Central memory CD8-positive, alpha-beta T cell (primary cell): ENCODE data around the gene LYST.
"Not testable (repeated sequence)": the region's sequence is repeated elsewhere in the genome, so short reads cannot be mapped to it uniquely, and the experiment has no call there.

Experiments
- ATAC-seq: fragments of 150-1000 bp; cut with Tn5 transposase; replicated peaks from 2 replicates; pipeline ENCODE4 v1.10.0; 2022; ENCODE audit warnings: mild to moderate bottlenecking, moderate FRiP score, moderate number of reproducible peaks; ENCODE audit not compliant: poor library complexity, severe bottlenecking; ENCODE audit errors: extremely low read depth
- DNase-seq, 2 donors: peaks; one replicate each; pipeline ENCODE4 v3.0.0; 2021; ENCODE audit warnings: low spot score in 2 of 2
- H3K27ac Mint-ChIP-seq: one replicate; pipeline ENCODE4 v1.8.0; 2022; ENCODE audit warnings: low read depth, mild to moderate bottlenecking, moderate library complexity, mixed read lengths
- H3K27me3 Mint-ChIP-seq: one replicate; pipeline ENCODE4 v1.8.0; 2022; ENCODE audit warnings: mixed read lengths
- H3K36me3 Mint-ChIP-seq: one replicate; pipeline ENCODE4 v1.8.0; 2022; ENCODE audit warnings: mild to moderate bottlenecking, moderate library complexity, mixed read lengths; ENCODE audit not compliant: insufficient read depth
- H3K4me1 Mint-ChIP-seq: one replicate; pipeline ENCODE4 v1.8.0; 2022; ENCODE audit warnings: mixed read lengths
- H3K4me3 Mint-ChIP-seq: one replicate; pipeline ENCODE4 v1.8.0; 2022; ENCODE audit warnings: mild to moderate bottlenecking, moderate library complexity, mixed read lengths
- H3K9me3 Mint-ChIP-seq: one replicate; pipeline ENCODE4 v1.8.0; 2022; ENCODE audit warnings: mixed read lengths

Gene LYST

GRCh38 chr1:235866205-235866912, at the start of gene LYST:
LYST (minus strand) TSS chr1:235866906; CDS start chr1:235830417, 36,489 bp downstream.
- H3K9me3 Mint-ChIP-seq = no peaks in the 10 kb centered on the region
- H3K27me3 Mint-ChIP-seq = no peaks in the 10 kb centered on the region
- peak within 1 kb of the TSS; percentile 99 for H3K4me3 Mint-ChIP-seq
- DNase-seq (peak; percentile 46 to 56), ATAC-seq (peak; percentile 21)
- peaks cover 55% of the 10 kb centered on the region for H3K4me1 Mint-ChIP-seq
- peaks cover 43% of the 10 kb centered on the region for H3K36me3 Mint-ChIP-seq
- H3K27ac Mint-ChIP-seq = peak within 1 kb of the TSS; percentile 100

- not testable (repeated sequence) for ATAC-seq, H3K27me3 Mint-ChIP-seq, H3K27ac Mint-ChIP-seq, H3K9me3 Mint-ChIP-seq, H3K36me3 Mint-ChIP-seq, H3K4me1 Mint-ChIP-seq, H3K4me3 Mint-ChIP-seq, DNase-seq
Measured at GRCh38 chr1:235915489-235915888, 48.8 kb upstream of the LYST start.

- Mint-ChIP-seq H3K4me3 (no peak overlapping the region), H3K9me3 (no peaks in the 10 kb centered on the region), H3K36me3 (peaks cover 2% of the 10 kb centered on the region), H3K27ac (no peak overlapping the region), H3K27me3 (no peaks in the 10 kb centered on the region), H3K4me1 (peaks cover 9% of the 10 kb centered on the region)
- no peak for ATAC-seq
- no peak for DNase-seq
Measured at GRCh38 chr1:235913311-235913710, 46.6 kb upstream of the LYST start.

- Mint-ChIP-seq H3K27ac (no peak overlapping the region), H3K36me3 (peaks cover 2% of the 10 kb centered on the region), H3K4me1 (no peaks in the 10 kb centered on the region), H3K4me3 (no peak overlapping the region), H3K27me3 (no peaks in the 10 kb centered on the region), H3K9me3 (no peaks in the 10 kb centered on the region)
- ATAC-seq (no peak), DNase-seq (no peak)
Measured at GRCh38 chr1:235911876-235912275, 45.2 kb upstream of the LYST start.

- no peak for DNase-seq
- Mint-ChIP-seq H3K9me3 (no peaks in the 10 kb centered on the region), H3K4me1 (no peaks in the 10 kb centered on the region), H3K4me3 (no peak overlapping the region), H3K27ac (no peak overlapping the region), H3K27me3 (no peaks in the 10 kb centered on the region), H3K36me3 (peaks cover 2% of the 10 kb centered on the region)
- no peak for ATAC-seq
Measured at GRCh38 chr1:235911300-235911662, 44.6 kb upstream of the LYST start.

GRCh38 chr1:235910357-235911299, 43.9 kb upstream of the LYST start:
- H3K27me3 Mint-ChIP-seq = no peaks in the 10 kb centered on the region
- H3K4me3 Mint-ChIP-seq = no peak overlapping the region
- peaks cover 2% of the 10 kb centered on the region for H3K36me3 Mint-ChIP-seq
- no peaks in the 10 kb centered on the region for H3K4me1 Mint-ChIP-seq
- H3K9me3 Mint-ChIP-seq = no peaks in the 10 kb centered on the region
- H3K27ac Mint-ChIP-seq = no peak overlapping the region
- no peak for ATAC-seq
- DNase-seq = no peak

GRCh38 chr1:235908742-235909520, 42.2 kb upstream of the LYST start:
- Mint-ChIP-seq H3K9me3 (no peaks in the 10 kb centered on the region), H3K27ac (no peak overlapping the region), H3K27me3 (no peaks in the 10 kb centered on the region), H3K36me3 (no peaks in the 10 kb centered on the region), H3K4me1 (no peaks in the 10 kb centered on the region), H3K4me3 (no peak overlapping the region)
- DNase-seq (no peak), ATAC-seq (no peak)

GRCh38 chr1:235907897-235908240, 41.2 kb upstream of the LYST start:
- no peaks in the 10 kb centered on the region for H3K27me3 Mint-ChIP-seq
- no peak overlapping the region for H3K27ac Mint-ChIP-seq
- no peaks in the 10 kb centered on the region for H3K36me3 Mint-ChIP-seq
- no peaks in the 10 kb centered on the region for H3K4me1 Mint-ChIP-seq
- ATAC-seq (no peak), DNase-seq (no peak)
- H3K9me3 Mint-ChIP-seq = no peaks in the 10 kb centered on the region
- no peak overlapping the region for H3K4me3 Mint-ChIP-seq

GRCh38 chr1:235907187-235907896, 40.6 kb upstream of the LYST start:
- no peak for ATAC-seq

GRCh38 chr1:235906436-235906835, 39.7 kb upstream of the LYST start:
- H3K9me3 Mint-ChIP-seq = no peaks in the 10 kb centered on the region
- no peak overlapping the region for H3K27ac Mint-ChIP-seq
- ATAC-seq = no peak
- DNase-seq = no peak
- no peak overlapping the region for H3K4me3 Mint-ChIP-seq
- no peaks in the 10 kb centered on the region for H3K27me3 Mint-ChIP-seq
- H3K4me1 Mint-ChIP-seq = peaks cover 7% of the 10 kb centered on the region
- no peaks in the 10 kb centered on the region for H3K36me3 Mint-ChIP-seq

More at GRCh38 chr1:235907187-235907896, 40.6 kb upstream of the LYST start:
- no peak for DNase-seq
- no peak overlapping the region for H3K27ac Mint-ChIP-seq
- no peaks in the 10 kb centered on the region for H3K36me3 Mint-ChIP-seq
- H3K27me3 Mint-ChIP-seq = no peaks in the 10 kb centered on the region
- H3K4me3 Mint-ChIP-seq = no peak overlapping the region
- H3K4me1 Mint-ChIP-seq = no peaks in the 10 kb centered on the region
- no peaks in the 10 kb centered on the region for H3K9me3 Mint-ChIP-seq

GRCh38 chr1:235903809-235904208, 37.1 kb upstream of the LYST start:
- H3K27me3 Mint-ChIP-seq, H3K4me3 Mint-ChIP-seq, H3K9me3 Mint-ChIP-seq, H3K27ac Mint-ChIP-seq, H3K36me3 Mint-ChIP-seq, ATAC-seq, DNase-seq: not testable (repeated sequence)
- H3K4me1 Mint-ChIP-seq = peaks cover 13% of the 10 kb centered on the region
